NK-92 treated with Interleukin-12 subunit alpha and Interleukin-12 subunit beta, amount 100 ng/mL, for 24 hours (cell line): ENCODE results near the gene FAM237B.

Experiments
- DNase-seq: peaks from one replicate; lab custom pipeline; 2025; lab: John Stamatoyannopoulos, UW

FAM237B gene

DNA sequence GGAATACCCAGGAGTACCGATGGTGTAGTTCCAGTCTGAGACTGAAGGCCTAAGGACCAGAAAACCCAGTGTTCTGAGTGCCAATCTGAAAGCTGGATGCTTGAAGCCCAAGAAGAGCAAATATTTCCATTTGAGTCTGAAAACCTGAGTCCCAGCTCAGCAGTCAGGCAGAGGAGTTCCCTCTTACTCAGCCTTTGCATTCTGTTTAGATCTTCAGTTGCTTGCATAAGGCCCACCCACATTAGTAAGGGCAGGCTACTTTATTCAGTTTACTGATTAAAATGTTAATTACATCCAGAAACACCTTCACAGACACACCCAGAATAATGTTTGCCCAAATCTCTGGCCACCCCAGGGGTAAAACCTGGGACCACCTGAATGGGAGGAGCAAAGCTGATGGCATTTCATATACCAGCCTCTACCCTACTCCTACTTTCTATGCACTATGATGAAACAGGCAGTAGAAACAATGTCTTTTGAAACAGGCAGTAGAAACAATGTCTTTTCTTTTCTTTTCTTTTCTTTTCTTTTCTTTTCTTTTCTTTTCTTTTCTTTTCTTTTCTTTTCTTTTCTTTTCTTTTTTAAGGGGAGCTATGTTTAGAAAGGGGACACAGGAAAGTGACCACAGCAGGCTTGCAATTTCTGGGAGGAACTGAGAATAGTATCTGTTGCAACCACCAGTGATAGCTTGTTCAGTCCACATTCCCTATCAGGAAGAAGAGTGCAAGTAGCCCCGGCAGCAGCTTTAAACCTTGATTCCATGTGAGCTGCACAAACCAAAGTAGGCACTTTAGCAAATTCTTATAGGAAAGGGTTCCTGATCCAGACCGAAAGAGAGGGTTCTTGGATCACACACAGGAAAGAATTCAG lies 30.6 kb downstream of the FAM237B start:
- DNase-seq: no peak

DNA sequence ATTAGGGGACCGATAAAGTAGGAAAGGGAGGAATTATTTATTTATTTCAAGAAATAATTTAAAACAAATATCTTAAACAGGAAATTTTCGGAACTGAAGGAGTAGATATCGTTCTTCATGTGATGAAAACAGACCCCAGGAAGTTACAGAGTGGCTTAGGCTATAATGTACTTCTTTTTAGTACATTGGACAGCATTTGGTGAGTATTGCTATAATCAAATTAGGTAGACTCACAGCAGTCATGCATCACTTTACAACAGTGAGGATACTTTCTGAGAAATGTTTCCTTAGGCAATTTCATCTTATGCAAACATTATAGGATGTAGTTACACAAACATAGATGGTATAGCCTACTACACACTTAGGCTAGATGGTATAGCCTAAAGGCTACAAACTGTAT lies 33.0 kb downstream of the FAM237B start:
- no peak for DNase-seq

DNA sequence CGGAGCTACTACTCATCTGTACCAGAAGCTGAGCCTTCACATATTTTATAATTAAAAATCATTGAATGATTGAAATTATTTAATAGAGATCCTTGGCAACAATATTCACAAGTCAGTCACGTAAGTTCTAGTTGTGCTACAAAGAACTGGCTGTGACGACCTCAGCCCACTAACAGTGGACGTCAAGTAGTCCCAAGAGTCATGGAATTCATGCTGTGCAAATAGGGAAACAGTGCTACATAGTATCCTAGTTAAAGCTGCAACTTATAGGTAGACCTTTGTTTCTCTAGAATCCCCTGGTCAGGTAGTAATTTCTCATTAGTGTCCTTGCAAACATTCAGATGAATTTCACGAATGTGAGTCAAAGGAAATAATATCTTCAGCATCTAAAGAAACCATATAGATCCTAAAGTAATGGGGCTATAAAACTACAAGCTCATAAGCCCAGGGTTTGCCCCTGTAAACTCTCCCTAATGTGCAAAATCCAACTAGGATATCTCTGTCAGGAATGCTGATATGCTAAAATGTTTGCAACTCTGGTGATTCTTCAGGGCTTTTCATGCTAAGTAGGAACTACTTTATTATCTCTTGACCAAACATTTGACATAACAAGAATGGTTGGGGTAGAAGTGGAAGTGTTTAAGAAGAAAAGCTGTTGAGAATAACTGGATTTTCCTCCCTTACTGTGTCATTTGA lies 44.9 kb downstream of the FAM237B start:
- no peak for DNase-seq

DNA sequence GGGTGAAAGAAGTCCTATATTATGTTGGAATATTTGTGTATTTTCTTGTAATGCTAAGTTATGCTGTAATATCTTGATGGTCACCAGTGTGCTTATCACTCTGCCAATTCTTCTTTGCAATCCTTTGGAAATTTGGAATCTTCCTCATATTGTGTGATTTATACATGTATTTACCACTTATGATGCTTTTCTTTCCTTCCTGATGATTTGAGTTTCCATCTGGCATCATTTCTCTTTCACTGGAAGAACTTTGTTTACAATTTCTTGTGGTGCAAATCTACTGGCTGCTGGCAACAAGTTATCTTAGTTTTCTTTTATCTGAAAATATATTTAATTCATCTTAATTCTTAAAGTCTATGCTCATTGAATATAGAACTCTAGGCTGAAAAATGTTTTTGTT lies 46.9 kb downstream of the FAM237B start:
- no peak for DNase-seq

DNA sequence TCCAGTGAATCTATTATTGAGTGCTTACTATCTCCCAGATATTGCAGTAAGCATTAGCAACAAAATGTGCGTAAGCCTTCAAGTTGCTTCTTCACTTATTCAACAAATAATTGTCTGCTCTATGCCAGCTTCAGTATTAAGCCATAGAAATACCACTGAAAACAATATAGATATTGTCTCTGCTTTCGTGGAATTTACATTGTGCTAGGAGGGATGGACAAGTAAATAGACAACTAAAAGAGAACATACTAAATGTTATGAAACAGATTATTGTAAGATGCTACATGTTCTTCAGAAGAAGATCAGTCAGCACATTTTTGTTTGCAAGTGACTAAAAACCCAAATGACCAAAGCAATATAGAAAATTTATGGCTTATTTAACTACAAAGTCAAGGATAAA lies 48.9 kb downstream of the FAM237B start:
- no peak for DNase-seq

DNA sequence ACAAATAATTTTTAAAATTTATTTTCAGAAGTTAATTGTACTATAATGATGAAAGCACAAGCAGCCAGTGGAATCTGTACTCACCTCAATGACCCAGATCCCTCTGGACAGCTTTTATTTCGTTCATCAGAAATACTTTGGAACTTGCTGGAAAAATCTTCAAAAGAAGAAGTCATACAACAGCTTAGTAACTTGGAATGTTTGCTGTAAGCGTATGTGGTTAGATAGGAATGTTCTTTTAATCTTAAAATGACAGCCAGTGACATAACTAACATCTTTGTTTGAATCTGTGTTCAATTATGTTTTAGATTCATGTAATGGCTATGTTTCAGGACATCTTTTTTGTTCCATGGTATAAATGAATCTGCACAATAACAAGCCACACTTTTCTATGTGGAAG lies 49.4 kb downstream of the FAM237B start:
- DNase-seq: no peak

DNA sequence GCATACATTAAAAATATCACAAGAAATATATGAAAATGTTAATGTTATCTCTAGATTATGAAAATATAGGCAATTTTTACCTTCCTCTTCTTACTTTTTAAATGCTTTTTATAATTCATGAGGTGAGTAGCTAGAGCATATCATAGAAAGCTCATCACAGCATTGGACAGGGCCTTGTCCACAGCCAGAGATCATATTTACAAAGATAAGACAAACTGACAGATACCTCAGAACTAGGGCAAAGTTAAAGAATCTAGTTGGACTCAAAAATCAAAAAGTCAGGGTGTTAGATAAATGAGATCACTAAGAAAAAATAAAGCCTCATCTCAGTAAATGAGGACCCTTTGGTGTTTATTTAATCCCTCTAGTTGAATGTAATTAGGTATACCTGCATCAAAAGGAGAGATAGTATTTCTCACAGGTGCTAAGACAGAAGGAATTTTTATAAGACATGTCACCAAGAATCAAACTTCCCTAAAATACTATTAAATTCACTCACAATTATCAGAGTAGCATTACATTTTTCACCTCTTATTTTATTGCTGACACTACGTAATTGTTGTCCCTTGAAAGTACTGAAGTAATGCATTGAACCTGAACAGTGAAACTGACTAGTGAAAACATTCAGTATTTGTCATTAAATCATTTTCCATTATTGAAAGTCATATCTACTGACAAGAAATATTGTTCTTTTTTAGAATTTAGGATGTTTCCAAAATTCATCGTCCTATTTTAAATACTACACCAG lies 50.5 kb downstream of the FAM237B start:
- no peak for DNase-seq

DNA sequence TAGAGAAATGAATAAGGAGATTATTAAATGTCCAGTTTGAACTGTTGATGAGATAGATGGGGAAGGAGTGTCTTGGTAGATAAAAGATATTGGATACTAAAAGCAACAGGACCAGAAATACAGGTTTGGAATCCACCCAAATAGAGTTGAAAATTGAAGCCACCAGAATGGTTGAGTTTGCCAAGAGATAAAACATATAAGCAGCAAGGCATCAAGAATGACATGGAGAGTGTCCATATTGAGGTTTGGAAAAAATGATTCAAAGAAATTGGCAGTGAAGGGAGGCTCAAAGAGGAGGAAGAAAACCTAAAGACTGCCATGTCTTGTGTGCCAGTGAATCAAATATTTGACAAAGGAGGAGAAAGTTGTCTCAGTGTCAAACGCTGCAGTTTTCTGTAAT lies 51.9 kb downstream of the FAM237B start:
- no peak for DNase-seq

DNA sequence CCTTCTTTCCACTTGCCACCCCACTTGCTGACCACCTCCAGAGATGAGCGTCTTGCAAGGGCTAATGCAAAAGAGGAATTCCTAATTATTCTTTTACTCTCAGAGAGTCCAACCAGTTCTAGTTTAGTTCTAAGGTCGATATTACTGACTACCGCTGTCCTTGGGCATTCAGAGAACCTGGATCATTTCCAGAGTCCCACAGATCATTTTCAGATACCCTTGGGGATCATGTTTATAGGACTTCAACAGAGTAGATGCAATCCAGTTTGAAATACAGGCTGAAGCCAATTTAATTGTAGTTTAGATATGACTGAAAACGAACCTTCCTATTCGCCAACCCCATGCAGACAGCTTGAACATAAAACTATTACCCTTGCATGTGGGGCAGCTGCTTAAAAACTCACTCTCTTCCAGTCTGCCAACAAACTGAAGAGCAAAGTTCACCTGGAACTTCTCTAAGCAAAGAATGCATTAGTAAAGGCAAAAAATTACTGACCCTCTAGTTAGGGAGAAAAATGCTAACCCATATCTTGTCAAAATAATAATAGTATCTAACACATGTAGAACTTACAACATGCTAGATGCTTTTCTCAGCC lies 53.7 kb downstream of the FAM237B start:
- DNase-seq: no peak

DNA sequence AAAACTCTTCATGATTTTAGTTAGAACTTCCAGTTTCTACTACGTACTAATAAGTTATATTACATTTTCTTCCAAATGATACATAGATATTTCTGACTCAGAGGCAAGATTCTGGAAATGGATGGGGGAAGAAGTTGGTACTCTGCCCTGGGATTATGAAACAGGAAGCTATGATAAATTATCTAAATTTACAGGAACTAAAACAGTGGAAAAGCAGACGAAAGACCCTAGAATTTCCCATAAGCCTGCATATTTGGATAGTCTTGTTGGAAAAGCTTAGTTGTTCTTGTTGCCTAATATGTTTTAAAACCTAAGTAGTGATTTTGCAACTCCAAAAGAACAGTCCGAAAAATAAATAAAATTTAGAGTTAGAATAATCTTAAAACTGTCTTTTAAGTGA lies 54.3 kb downstream of the FAM237B start:
- DNase-seq: no peak
